ENCODE data around the gene HAND2.
A peak's percentile ranks its signal among the peaks of the same experiment; 100 is the strongest.

HAND2 gene

GRCh38 chr4:173506597-173507211 is 23.3 kb downstream of the HAND2 start:
- no peak overlapping the region for H3K27ac ChIP-seq (ENCODE audit: low read depth, low read length)
- peak overlapping the region; percentile 31 for H3K4me3 ChIP-seq (ENCODE audit: low read length)
- peaks cover 7% of the 10 kb centered on the region for H3K4me1 ChIP-seq (ENCODE audit: insufficient read depth, low read length)
- peaks cover 100% of the 10 kb centered on the region for H3K27me3 ChIP-seq (ENCODE audit: insufficient read depth, low read length)
- no peak overlapping the region for H3K9ac ChIP-seq (ENCODE audit: low read depth, low read length)
- no peaks in the 10 kb centered on the region for H3K9me3 ChIP-seq (ENCODE audit: insufficient read depth, low read depth, low read length)
- WGBS: 2% methylated on average over 34 of the region's 35 CpGs
- H3K36me3 ChIP-seq (ENCODE audit: insufficient read depth, low read length): no peaks in the 10 kb centered on the region

- WGBS: 5% methylated on average over 8 of the region's 9 CpGs
- H3K27me3 ChIP-seq (ENCODE audit: insufficient read depth, low read length): peaks cover 100% of the 10 kb centered on the region
Measured at GRCh38 chr4:173505924-173506518, 24.0 kb downstream of the HAND2 start.

GRCh38 chr4:173504181-173504503 is 25.9 kb downstream of the HAND2 start:
- WGBS: 81% methylated on average over 7 of the region's 7 CpGs

More at GRCh38 chr4:173505924-173506518, 24.0 kb downstream of the HAND2 start:
- Histone ChIP-seq H3K27ac (ENCODE audit: low read depth, low read length) (no peak overlapping the region), H3K4me1 (ENCODE audit: insufficient read depth, low read length) (peaks cover 7% of the 10 kb centered on the region), H3K9ac (ENCODE audit: low read depth, low read length) (no peak overlapping the region), H3K36me3 (ENCODE audit: insufficient read depth, low read length) (no peaks in the 10 kb centered on the region), H3K9me3 (ENCODE audit: insufficient read depth, low read depth, low read length) (no peaks in the 10 kb centered on the region), H3K4me3 (ENCODE audit: low read length) (peak overlapping the region; percentile 31; the same call in 1 of the 2 replicates)

GRCh38 chr4:173503330-173504180 is 26.5 kb downstream of the HAND2 start:
- no peaks in the 10 kb centered on the region for H3K36me3 ChIP-seq (ENCODE audit: insufficient read depth, low read length)

More at GRCh38 chr4:173504181-173504503, 25.9 kb downstream of the HAND2 start:
- H3K9me3 ChIP-seq (ENCODE audit: insufficient read depth, low read depth, low read length): no peaks in the 10 kb centered on the region
- no peak overlapping the region for H3K27ac ChIP-seq (ENCODE audit: low read depth, low read length)
- H3K4me3 ChIP-seq (ENCODE audit: low read length): no peak overlapping the region
- H3K4me1 ChIP-seq (ENCODE audit: insufficient read depth, low read length): peaks cover 11% of the 10 kb centered on the region; the same call in 1 of the 2 replicates
- H3K36me3 ChIP-seq (ENCODE audit: insufficient read depth, low read length): no peaks in the 10 kb centered on the region
- no peak overlapping the region for H3K9ac ChIP-seq (ENCODE audit: low read depth, low read length)
- H3K27me3 ChIP-seq (ENCODE audit: insufficient read depth, low read length): peaks cover 100% of the 10 kb centered on the region

GRCh38 chr4:173502282-173502681 is 27.7 kb downstream of the HAND2 start:
- H3K4me3 ChIP-seq (ENCODE audit: low read length): no peak overlapping the region
- no peak overlapping the region for H3K9ac ChIP-seq (ENCODE audit: low read depth, low read length)
- peaks cover 93% of the 10 kb centered on the region for H3K27me3 ChIP-seq (ENCODE audit: insufficient read depth, low read length)
- H3K27ac ChIP-seq (ENCODE audit: low read depth, low read length): no peak overlapping the region
- H3K9me3 ChIP-seq (ENCODE audit: insufficient read depth, low read depth, low read length): no peaks in the 10 kb centered on the region
- peaks cover 12% of the 10 kb centered on the region; the same call in 1 of the 2 replicates for H3K4me1 ChIP-seq (ENCODE audit: insufficient read depth, low read length)
- 83% methylated on average over 5 of the region's 5 CpGs for WGBS
- H3K36me3 ChIP-seq (ENCODE audit: insufficient read depth, low read length): no peaks in the 10 kb centered on the region

More at GRCh38 chr4:173503330-173504180, 26.5 kb downstream of the HAND2 start:
- 85% methylated on average over 13 of the region's 13 CpGs for WGBS
- Histone ChIP-seq H3K4me3 (ENCODE audit: low read length) (no peak overlapping the region), H3K9ac (ENCODE audit: low read depth, low read length) (no peak overlapping the region), H3K9me3 (ENCODE audit: insufficient read depth, low read depth, low read length) (no peaks in the 10 kb centered on the region), H3K27ac (ENCODE audit: low read depth, low read length) (no peak overlapping the region), H3K4me1 (ENCODE audit: insufficient read depth, low read length) (peaks cover 12% of the 10 kb centered on the region; the same call in 1 of the 2 replicates), H3K27me3 (ENCODE audit: insufficient read depth, low read length) (peaks cover 100% of the 10 kb centered on the region)

- Histone ChIP-seq H3K36me3 (ENCODE audit: insufficient read depth, low read length) (no peaks in the 10 kb centered on the region), H3K4me1 (ENCODE audit: insufficient read depth, low read length) (peaks cover 12% of the 10 kb centered on the region; the same call in 1 of the 2 replicates), H3K9ac (ENCODE audit: low read depth, low read length) (no peak overlapping the region), H3K27ac (ENCODE audit: low read depth, low read length) (no peak overlapping the region), H3K9me3 (ENCODE audit: insufficient read depth, low read depth, low read length) (no peaks in the 10 kb centered on the region), H3K27me3 (ENCODE audit: insufficient read depth, low read length) (peaks cover 91% of the 10 kb centered on the region), H3K4me3 (ENCODE audit: low read length) (peak overlapping the region; percentile 42)
- WGBS: 92% methylated on average over 21 of the region's 21 CpGs
Measured at GRCh38 chr4:173501592-173502150, 28.4 kb downstream of the HAND2 start.

- Histone ChIP-seq H3K27ac (ENCODE audit: low read depth, low read length) (no peak overlapping the region), H3K36me3 (ENCODE audit: insufficient read depth, low read length) (no peaks in the 10 kb centered on the region), H3K9ac (ENCODE audit: low read depth, low read length) (no peak overlapping the region), H3K4me3 (ENCODE audit: low read length) (peak overlapping the region; percentile 42), H3K27me3 (ENCODE audit: insufficient read depth, low read length) (peaks cover 90% of the 10 kb centered on the region), H3K4me1 (ENCODE audit: insufficient read depth, low read length) (peaks cover 9% of the 10 kb centered on the region; the same call in 1 of the 2 replicates), H3K9me3 (ENCODE audit: insufficient read depth, low read depth, low read length) (no peaks in the 10 kb centered on the region)
- 91% methylated on average over 48 of the region's 48 CpGs for WGBS
Measured at GRCh38 chr4:173500841-173501591, 29.0 kb downstream of the HAND2 start.

GRCh38 chr4:173499658-173500535 is 30.1 kb downstream of the HAND2 start:
- H3K27me3 ChIP-seq (ENCODE audit: insufficient read depth, low read length): peaks cover 90% of the 10 kb centered on the region
- no peaks in the 10 kb centered on the region for H3K9me3 ChIP-seq (ENCODE audit: insufficient read depth, low read depth, low read length)
- H3K4me3 ChIP-seq (ENCODE audit: low read length): peak overlapping the region; percentile 23; the same call in 1 of the 2 replicates
- no peak overlapping the region for H3K27ac ChIP-seq (ENCODE audit: low read depth, low read length)
- H3K36me3 ChIP-seq (ENCODE audit: insufficient read depth, low read length): no peaks in the 10 kb centered on the region
- peaks cover 9% of the 10 kb centered on the region; the same call in 1 of the 2 replicates for H3K4me1 ChIP-seq (ENCODE audit: insufficient read depth, low read length)
- no peak overlapping the region for H3K9ac ChIP-seq (ENCODE audit: low read depth, low read length)
- 87% methylated on average over 38 of the region's 38 CpGs for WGBS

- 91% methylated on average over 3 of the region's 3 CpGs for WGBS
- Histone ChIP-seq H3K4me1 (ENCODE audit: insufficient read depth, low read length) (peaks cover 9% of the 10 kb centered on the region; the same call in 1 of the 2 replicates), H3K27me3 (ENCODE audit: insufficient read depth, low read length) (peaks cover 89% of the 10 kb centered on the region), H3K36me3 (ENCODE audit: insufficient read depth, low read length) (no peaks in the 10 kb centered on the region), H3K27ac (ENCODE audit: low read depth, low read length) (no peak overlapping the region), H3K4me3 (ENCODE audit: low read length) (no peak overlapping the region), H3K9me3 (ENCODE audit: insufficient read depth, low read depth, low read length) (no peaks in the 10 kb centered on the region), H3K9ac (ENCODE audit: low read depth, low read length) (no peak overlapping the region)
Measured at GRCh38 chr4:173498771-173499170, 31.3 kb downstream of the HAND2 start.

- peaks cover 89% of the 10 kb centered on the region for H3K27me3 ChIP-seq (ENCODE audit: insufficient read depth, low read length)
- H3K36me3 ChIP-seq (ENCODE audit: insufficient read depth, low read length): no peaks in the 10 kb centered on the region
- peaks cover 9% of the 10 kb centered on the region; the same call in 1 of the 2 replicates for H3K4me1 ChIP-seq (ENCODE audit: insufficient read depth, low read length)
- H3K4me3 ChIP-seq (ENCODE audit: low read length): no peak overlapping the region
- no peak overlapping the region for H3K27ac ChIP-seq (ENCODE audit: low read depth, low read length)
- no peaks in the 10 kb centered on the region for H3K9me3 ChIP-seq (ENCODE audit: insufficient read depth, low read depth, low read length)
- no peak overlapping the region for H3K9ac ChIP-seq (ENCODE audit: low read depth, low read length)
- WGBS: 100% methylated on average over 1 of the region's 1 CpG
Measured at GRCh38 chr4:173498023-173498422, 32.0 kb downstream of the HAND2 start.

Measured in HUES64 (cell line).